K562 (cell line): ENCODE data around the gene VIPR2.

Experiments
- ATF3 ChIP-seq, 2 experiments: fragments of 450-650 bp in 1 of 2; sonication (generic) in 1 of 2; formaldehyde crosslinking in 1 of 2; IDR thresholded peaks in 1 of 2; conservative IDR thresholded peaks in 1 of 2; 2 replicates each; pipeline versions ENCODE4 v1.6.1 to v1.8.1; 2016 to 2023; ENCODE audit warnings: mild to moderate bottlenecking in 2 of 2, moderate library complexity in 2 of 2, inconsistent platforms in 1 of 2, missing genetic modification reagents in 1 of 2
- BCL6 ChIP-seq: fragments of 250-450 bp; sonication (Bioruptor Pico); IDR thresholded peaks from 2 replicates; pipeline ENCODE4 v1.4.0; 2020
- CBFB ChIP-seq: sonication (generic); formaldehyde crosslinking; IDR thresholded peaks from 2 replicates; pipeline ENCODE4 v1.4.0; 2020; ENCODE audit warnings: mild to moderate bottlenecking, missing genetic modification reagents
- E2F8 ChIP-seq: fragments of 450-650 bp; IDR thresholded peaks from 2 replicates; pipeline ENCODE4 v1.7.1; 2018; ENCODE audit warnings: mild to moderate bottlenecking, low read depth; ENCODE audit not compliant: partially characterized antibody
- EP300 ChIP-seq: IDR thresholded peaks from 2 replicates; pipeline ENCODE4 v1.6.1; 2012; ENCODE audit warnings: low read length, improper control_type of control experiment
- SRSF9 ChIP-seq: fragments of 200-400 bp; formaldehyde crosslinking; IDR thresholded peaks from 2 replicates; pipeline ENCODE4 v1.6.1; 2017; ENCODE audit warnings: low read depth, low read length, borderline replicate concordance
- TAF1 ChIP-seq: IDR thresholded peaks from 2 replicates; pipeline ENCODE4 v1.6.1; 2011; ENCODE audit warnings: mild to moderate bottlenecking, low read length, moderate library complexity; ENCODE audit not compliant: insufficient read depth, control insufficient read depth, severe bottlenecking; ENCODE audit errors: extremely low read depth
- ZNF3 ChIP-seq: fragments of 250-450 bp; sonication (Bioruptor Pico); IDR thresholded peaks from 2 replicates; pipeline ENCODE4 v1.5.0; 2021; ENCODE audit warnings: mild to moderate bottlenecking, moderate library complexity
- TF ChIP-seq, protein P1 (sequence below): IDR thresholded peaks from 2 replicates; pipeline ENCODE4 v1.6.1; 2016; ENCODE audit warnings: missing genetic modification characterization, missing compliant biosample characterization

DNA sequence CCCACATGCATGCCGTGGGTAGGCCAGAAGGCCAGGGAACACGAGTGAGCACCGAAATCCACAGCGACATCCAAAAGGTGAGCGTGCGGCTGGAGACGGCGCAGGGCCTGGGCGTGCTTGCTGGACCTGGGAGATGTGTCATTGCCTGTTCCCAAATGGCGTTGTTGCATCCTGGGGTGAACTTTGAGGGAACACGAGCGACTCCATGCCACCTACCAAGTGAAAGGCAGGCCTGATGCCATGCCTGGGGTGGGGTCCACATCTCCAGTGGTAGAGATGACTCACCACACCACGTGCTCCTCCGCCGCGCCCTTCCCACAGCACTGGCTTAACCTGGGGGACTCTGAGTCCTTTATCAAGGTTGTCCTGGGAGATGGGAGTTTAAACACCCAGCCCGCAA lies 24.7 kb upstream of the VIPR2 start:
- TF ChIP-seq ATF3 (IDR thresholded peaks at IDR 0.05) = 0 out of 2 replicates have a peak, but pooled peaks have one; percentile 19
- no peak for TF ChIP-seq ATF3 (CRISPR knock-in tag; conservative IDR thresholded peaks at IDR 0.05)
- TF ChIP-seq, protein P1, sequence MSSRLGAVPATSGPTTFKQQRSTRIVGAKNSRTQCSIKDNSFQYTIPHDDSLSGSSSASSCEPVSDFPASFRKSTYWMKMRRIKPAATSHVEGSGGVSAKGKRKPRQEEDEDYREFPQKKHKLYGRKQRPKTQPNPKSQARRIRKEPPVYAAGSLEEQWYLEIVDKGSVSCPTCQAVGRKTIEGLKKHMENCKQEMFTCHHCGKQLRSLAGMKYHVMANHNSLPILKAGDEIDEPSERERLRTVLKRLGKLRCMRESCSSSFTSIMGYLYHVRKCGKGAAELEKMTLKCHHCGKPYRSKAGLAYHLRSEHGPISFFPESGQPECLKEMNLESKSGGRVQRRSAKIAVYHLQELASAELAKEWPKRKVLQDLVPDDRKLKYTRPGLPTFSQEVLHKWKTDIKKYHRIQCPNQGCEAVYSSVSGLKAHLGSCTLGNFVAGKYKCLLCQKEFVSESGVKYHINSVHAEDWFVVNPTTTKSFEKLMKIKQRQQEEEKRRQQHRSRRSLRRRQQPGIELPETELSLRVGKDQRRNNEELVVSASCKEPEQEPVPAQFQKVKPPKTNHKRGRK = no peak
- no peak for TF ChIP-seq SRSF9
- no peak for TF ChIP-seq ZNF3 (CRISPR knock-in tag)
- TF ChIP-seq E2F8 = no peak
- TF ChIP-seq TAF1 = no peak
- TF ChIP-seq EP300 = no peak
- TF ChIP-seq BCL6 = no peak
- TF ChIP-seq CBFB = peak; percentile 82
